ENCODE data around the gene LRMDA.

Gene LRMDA

GRCh38 chr10:75773813-75774782 lies 342.7 kb downstream of the LRMDA start:
- DNase-seq (ENCODE audit: low read depth, low spot score), result no peak

- no peak for DNase-seq (ENCODE audit: low read depth, low spot score)
Observed at GRCh38 chr10:75774783-75775490, 343.5 kb downstream of the LRMDA start.

GRCh38 chr10:75776738-75777504 lies 345.5 kb downstream of the LRMDA start:
- DNase-seq (ENCODE audit: low read depth, low spot score), result no peak

GRCh38 chr10:75778665-75779064 lies 347.2 kb downstream of the LRMDA start:
- DNase-seq (ENCODE audit: low read depth, low spot score), result no peak

DNA sequence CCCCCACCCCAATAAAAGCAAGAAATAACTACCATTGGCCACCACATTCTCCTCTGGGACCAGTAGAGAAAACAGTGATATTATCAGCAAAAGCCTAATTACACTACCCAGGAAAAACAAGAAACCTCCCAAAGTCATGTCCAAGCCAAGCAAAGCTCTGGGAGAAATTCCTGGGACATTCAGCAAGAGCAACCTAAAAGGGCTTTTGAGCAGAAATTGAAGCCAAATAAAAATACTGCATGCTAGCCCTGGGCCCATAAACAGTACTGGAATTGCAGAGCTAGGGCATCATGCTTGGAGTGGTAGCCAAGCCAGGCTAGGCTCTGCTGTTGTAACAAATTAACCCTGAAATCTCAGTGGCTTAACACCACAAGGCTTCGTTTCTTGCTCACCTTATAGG lies 347.9 kb downstream of the LRMDA start:
- no peak for DNase-seq (ENCODE audit: low read depth, low spot score)

GRCh38 chr10:75782463-75783248 lies 351.2 kb downstream of the LRMDA start:
- no peak for DNase-seq (ENCODE audit: low read depth, low spot score)

DNA sequence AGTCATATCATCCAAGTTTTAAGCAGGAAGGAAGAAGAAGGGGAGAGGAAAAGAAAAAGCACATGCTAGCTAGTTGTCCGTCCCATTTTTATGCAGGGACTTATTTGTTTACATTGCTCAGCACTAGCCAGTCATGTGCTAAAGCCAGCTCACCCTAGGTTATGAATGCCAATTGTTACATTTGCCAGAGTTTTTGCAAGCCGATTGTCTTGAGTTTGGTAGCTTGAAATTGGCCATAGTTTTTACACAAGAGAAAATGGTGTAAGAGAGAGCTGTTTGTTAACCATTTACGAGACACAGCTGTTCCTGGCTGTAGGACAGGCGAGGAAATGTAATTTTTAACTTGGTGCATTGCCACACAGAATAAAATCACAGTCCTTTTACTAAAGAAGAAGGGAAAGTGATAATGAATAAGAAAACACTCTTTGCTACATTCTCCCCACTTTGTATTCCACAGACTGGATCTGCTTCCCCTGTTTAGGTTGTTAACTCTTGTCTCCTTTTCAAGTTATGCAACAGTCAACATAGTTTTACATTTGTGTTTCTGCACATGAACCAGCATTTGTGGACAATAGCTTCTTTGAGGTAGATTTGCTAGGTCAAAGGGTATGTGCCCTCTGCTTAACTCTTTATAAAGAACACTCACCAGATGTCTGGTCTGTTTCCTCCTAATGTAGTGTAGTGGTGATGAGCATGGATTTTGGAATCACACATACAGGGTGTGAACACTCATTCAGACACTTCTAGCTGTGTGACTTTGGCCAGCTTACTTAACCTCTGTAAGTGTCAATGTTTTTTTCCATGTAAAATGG lies 357.2 kb downstream of the LRMDA start:
- no peak for DNase-seq (ENCODE audit: low read depth, low spot score)

DNA sequence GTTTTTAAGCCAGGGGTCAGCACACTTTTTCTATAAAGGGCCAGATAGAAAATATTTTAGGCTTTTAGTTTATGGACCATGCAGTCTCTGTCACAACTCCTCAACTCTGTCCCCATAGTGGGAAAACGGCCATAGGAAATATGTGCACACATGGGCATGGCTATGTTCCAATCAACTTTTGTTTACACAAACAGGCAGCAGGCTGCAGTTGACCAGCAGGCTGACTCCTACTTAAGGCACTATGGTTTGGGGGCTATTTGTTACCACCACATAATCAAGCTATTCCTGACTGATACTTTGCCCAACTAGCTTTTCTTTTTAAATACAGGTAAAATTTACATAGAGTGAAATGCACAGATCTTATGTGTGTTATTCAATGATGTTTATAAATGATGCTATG lies 362.4 kb downstream of the LRMDA start:
- no peak for DNase-seq (ENCODE audit: low read depth, low spot score)

DNA sequence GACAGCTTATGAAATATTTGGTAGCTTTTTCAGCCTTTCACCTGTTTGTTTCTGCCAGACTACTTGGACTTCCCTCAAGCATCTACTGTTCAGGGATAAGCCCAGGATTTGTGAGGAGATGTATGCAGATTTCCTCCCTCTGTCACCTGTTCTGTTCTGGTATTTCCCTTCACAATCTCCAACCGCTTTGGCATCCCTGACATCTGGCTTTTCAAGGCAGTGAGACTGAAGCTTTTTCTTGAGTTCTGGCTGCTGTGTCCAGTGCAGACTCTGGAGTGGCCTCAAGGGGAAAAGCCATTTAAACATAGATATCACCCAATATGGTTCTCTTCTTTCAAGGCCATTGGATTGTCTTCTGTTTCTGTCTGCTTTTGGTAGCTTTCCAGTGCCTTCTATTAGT lies 369.7 kb downstream of the LRMDA start:
- DNase-seq (ENCODE audit: low read depth, low spot score), result no peak

DNA sequence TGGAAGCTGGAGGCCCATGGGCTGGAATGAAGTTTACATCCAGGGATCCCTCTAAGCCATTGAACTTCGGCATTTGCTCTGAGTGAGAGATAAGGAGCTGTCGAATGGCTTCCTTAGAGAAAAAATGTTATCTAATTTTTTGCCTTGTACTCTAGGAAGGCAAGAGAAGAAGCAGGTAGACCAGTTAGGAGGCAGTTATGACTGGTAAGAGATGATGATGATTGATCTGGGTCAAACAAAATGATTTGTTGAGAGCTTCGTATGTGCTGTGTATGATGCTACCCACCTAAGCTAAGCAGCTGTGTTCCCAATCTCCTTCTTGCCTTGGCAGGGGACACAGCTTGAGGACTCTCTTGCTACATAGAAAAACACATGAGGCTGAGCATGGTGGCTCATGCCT lies 370.2 kb downstream of the LRMDA start:
- no peak for DNase-seq (ENCODE audit: low read depth, low spot score)

- DNase-seq (ENCODE audit: low read depth, low spot score), result no peak
Observed at GRCh38 chr10:75803121-75803520, 371.7 kb downstream of the LRMDA start.

DNA sequence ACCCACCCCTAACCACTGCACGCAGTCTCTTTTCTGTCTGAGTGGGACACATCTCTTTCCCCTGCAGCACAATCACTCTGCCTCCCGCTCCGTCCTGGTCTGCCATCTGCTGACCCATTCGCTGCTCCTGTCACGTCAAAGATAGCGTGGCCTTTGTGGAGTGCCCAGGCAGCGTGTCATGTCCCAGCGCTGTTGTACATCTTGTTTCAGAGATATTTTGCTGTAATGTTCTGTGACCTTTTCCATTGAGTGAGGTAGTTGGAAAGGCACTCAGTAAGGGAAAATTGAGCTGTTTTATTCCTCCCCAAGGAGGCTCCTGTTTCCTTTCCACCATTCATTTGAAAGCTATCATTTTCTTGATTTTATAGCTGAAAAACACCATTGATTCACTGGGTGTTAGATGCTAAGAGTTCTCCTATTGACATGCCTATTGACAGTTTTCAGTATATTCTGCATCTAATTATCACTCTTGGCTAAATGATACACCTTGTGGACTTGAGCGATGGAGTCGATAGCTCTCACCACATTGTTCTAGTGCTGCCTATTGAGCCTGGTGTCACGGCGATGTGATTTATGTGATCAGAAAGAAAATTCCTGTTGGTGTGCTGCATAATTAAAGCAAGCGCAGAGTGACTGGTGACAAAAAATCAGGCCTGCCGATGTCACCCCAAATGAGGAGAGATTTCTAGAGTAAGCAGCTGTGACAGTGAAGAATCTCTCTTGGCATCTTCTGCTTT lies 372.6 kb downstream of the LRMDA start:
- DNase-seq (ENCODE audit: low read depth, low spot score), result no peak

GRCh38 chr10:75806186-75806585 lies 374.8 kb downstream of the LRMDA start:
- no peak for DNase-seq (ENCODE audit: low read depth, low spot score)

DNA sequence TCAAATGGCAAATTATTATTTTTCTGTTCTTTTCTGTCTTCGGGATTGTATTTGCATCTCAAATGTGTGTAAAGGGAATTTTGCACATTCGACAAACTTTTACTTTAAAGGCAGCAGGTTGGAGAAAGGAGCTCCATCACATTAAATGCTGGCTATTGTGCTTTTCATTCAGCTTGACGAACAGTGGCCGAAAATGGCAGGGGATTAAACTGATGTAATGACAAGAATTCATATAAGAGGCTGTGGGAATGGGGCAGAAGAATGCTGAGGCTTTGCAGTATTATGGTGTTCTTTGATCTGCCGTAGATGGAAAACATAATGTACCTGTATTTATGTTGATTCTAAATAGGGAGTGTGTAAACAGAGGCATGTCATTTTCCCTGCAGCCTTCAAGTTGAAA lies 376.0 kb downstream of the LRMDA start:
- DNase-seq (ENCODE audit: low read depth, low spot score), result no peak

- DNase-seq (ENCODE audit: low read depth, low spot score), result no peak
Observed at GRCh38 chr10:75809003-75809402, 377.6 kb downstream of the LRMDA start.

GRCh38 chr10:75814014-75814413 lies 382.6 kb downstream of the LRMDA start:
- DNase-seq (ENCODE audit: low read depth, low spot score), result no peak

- DNase-seq (ENCODE audit: low read depth, low spot score), result no peak
Observed at GRCh38 chr10:75815066-75815465, 383.6 kb downstream of the LRMDA start.

GRCh38 chr10:75817198-75817597 lies 385.8 kb downstream of the LRMDA start:
- no peak for DNase-seq (ENCODE audit: low read depth, low spot score)

- DNase-seq (ENCODE audit: low read depth, low spot score), result no peak
Observed at GRCh38 chr10:75818552-75818951, 387.1 kb downstream of the LRMDA start.

DNA sequence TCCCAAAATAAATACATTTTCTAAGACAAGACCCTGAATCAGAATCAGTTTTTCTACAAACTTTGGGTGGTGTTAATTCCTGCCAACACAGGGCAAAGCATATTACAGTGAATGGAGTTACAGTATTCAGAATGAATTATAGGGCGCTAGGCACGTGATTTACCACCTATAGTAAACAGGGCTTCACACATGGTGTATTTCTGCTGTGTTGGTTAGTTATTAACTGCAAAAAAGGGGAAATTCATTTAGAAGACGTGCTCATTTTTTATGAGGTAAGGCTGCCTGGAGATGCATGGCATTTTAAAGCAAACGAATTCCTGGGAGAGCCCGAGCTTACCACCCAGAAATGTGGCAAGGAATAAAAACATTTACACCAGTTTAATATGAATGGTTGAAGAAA lies 393.8 kb downstream of the LRMDA start:
- no peak for DNase-seq (ENCODE audit: low read depth, low spot score)

Measured in activated naive CD8-positive, alpha-beta T cell treated with anti-CD3 and anti-CD28 coated beads, Interleukin-2, amount 50 U/mL, for 16 hours (primary cell).